Measurements from ENCODE around the gene NCBP2. TPM values are rescaled to one million over a fixed set of nuclear protein-coding genes. Genes with fewer than 3 reads are reported as not detected.

Gene NCBP2
- total RNA-seq, 1 donor from 2014 or later = 81.2 TPM

DNA sequence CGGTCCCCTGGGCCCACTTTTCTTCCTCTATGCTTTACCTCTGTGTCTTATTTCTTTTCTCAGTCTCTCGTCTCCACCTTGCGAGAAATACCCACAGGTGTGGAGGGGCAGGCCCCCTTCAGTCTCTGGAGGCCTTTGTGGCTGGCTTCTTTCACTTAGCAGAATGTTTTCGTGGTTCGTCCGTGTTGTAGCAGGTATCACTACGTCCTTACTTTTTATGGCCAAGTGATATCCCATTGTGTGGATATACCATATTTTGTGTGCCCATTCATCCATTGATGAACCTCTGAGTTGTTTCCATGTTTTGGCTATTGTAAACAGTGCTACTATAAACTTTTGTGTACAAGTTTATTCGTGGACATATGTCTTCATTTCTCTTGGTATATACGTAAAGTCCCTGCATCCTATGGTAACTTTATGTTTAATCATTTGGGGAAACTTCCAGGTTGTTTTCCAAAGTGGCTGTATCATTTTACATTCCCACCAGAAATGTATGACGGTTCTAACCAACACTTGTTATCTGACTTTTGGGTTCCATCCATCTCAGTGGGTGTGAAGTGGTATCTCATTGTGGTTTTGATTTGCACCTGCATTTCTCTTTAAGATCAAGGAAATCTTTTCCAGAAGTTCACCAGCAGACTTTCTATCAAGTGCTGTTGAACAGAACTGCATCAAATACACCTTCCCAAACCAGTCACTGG is 20.8 kb upstream of the NCBP2 start:
- no peaks in the 10 kb centered on the region for H3K9me3 Mint-ChIP-seq
- H3K4me1 Mint-ChIP-seq (ENCODE audit: unreplicated experiment) = no peaks in the 10 kb centered on the region
- peaks cover 62% of the 10 kb centered on the region for H3K27me3 Mint-ChIP-seq
- TF ChIP-seq, protein P1, sequence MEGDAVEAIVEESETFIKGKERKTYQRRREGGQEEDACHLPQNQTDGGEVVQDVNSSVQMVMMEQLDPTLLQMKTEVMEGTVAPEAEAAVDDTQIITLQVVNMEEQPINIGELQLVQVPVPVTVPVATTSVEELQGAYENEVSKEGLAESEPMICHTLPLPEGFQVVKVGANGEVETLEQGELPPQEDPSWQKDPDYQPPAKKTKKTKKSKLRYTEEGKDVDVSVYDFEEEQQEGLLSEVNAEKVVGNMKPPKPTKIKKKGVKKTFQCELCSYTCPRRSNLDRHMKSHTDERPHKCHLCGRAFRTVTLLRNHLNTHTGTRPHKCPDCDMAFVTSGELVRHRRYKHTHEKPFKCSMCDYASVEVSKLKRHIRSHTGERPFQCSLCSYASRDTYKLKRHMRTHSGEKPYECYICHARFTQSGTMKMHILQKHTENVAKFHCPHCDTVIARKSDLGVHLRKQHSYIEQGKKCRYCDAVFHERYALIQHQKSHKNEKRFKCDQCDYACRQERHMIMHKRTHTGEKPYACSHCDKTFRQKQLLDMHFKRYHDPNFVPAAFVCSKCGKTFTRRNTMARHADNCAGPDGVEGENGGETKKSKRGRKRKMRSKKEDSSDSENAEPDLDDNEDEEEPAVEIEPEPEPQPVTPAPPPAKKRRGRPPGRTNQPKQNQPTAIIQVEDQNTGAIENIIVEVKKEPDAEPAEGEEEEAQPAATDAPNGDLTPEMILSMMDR (conservative IDR thresholded peaks at IDR 0.05) = no peak
- H3K27ac Mint-ChIP-seq = no peak overlapping the region
- H3K36me3 Mint-ChIP-seq = no peaks in the 10 kb centered on the region
- peak; percentile 37 for DNase-seq (ENCODE audit: extremely low spot score, unreplicated experiment)
- H3K4me3 Mint-ChIP-seq = no peak overlapping the region

DNA sequence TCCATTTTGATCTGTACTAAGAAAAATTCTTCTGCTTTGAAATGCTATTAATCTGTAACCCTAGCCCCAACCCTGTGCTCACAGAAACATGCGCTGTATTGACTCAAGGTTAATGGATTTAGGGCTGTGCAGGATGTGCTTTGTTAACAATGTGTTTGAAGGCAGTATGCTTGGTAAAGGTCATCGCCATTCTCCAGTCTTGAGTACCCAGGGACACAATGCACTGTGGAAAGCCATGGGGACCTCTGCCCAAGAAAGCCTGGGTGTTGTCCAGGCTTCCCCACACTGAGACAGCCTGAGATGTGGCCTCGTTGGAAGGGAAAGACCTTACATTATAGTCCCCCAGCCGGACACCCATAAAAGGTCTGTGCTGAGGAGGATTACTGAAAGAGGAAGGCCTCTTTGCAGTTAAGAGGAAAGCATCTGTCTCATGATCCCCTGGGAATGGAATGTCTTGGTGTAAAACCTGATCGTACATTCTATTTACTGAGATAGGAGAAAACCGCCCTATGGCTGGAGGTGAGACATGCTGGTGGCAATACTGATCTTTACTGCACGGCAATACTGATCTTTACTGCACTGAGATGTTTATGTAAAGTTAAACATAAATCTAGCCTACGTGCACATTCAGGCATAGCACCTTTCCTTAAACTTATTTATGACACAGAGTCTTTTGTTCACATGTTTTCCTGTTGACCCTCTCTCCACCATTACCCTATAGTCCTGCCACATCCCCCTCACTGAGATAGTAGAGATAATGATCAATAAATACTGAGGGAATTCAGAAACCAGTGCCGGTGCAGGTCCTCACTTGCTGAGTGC is 20.0 kb upstream of the NCBP2 start:
- Mint-ChIP-seq H3K27me3 (peaks cover 55% of the 10 kb centered on the region), H3K36me3 (no peaks in the 10 kb centered on the region), H3K27ac (no peak overlapping the region), H3K4me3 (no peak overlapping the region), H3K4me1 (ENCODE audit: unreplicated experiment) (no peaks in the 10 kb centered on the region), H3K9me3 (no peaks in the 10 kb centered on the region)
- no peak for DNase-seq (ENCODE audit: extremely low spot score, unreplicated experiment)
- TF ChIP-seq, protein P1 (conservative IDR thresholded peaks at IDR 0.05) = no peak

DNA sequence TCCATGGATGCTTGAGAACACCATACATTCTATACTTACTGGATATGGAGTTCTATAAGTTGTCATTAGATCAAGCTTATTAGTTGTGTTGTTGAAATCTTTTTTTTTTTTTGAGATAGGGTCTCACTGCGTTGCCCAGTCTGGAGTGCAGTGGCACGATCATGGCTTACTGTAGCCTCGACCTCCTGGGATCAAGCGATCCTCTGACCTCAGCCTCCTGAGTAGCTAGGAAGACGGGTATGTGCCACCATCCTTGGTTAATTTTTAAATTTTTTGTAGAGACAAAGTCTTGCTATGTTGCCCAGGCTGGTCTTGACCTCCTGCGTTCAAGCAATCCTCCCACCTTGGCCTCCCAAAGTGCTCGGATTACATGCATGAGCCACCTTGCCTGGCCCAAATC is 12.5 kb upstream of the NCBP2 start:
- no peaks in the 10 kb centered on the region for H3K36me3 Mint-ChIP-seq
- no peaks in the 10 kb centered on the region for H3K4me1 Mint-ChIP-seq (ENCODE audit: unreplicated experiment)
- no peak for DNase-seq (ENCODE audit: extremely low spot score, unreplicated experiment)
- H3K9me3 Mint-ChIP-seq = no peaks in the 10 kb centered on the region
- no peak overlapping the region for H3K27ac Mint-ChIP-seq
- H3K27me3 Mint-ChIP-seq = peaks cover 38% of the 10 kb centered on the region
- no peak overlapping the region for H3K4me3 Mint-ChIP-seq
- TF ChIP-seq, protein P1 (conservative IDR thresholded peaks at IDR 0.05) = no peak

DNA sequence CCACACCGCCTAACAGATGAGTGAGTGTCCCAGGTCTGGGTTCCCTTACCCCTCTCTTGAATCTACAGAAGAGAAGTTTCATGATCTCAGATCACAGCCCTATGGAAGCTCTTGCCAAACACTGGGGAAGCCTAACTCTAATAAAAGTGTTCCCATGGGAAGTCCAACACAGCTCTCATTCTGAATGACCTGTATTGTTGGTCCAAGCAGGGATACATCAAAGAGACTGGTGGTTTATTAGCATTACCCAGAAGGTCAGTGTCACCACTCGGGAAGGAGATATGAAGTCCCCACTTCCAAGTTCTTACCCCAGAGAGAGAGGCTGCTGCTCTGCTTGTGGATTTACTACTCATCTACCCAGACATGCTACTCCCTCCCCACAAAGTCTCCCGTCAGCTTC is 9.0 kb upstream of the NCBP2 start:
- Mint-ChIP-seq H3K4me1 (ENCODE audit: unreplicated experiment) (no peaks in the 10 kb centered on the region), H3K36me3 (no peaks in the 10 kb centered on the region), H3K9me3 (no peaks in the 10 kb centered on the region), H3K27me3 (peaks cover 30% of the 10 kb centered on the region), H3K4me3 (no peak overlapping the region), H3K27ac (no peak overlapping the region)
- TF ChIP-seq, protein P1 (conservative IDR thresholded peaks at IDR 0.05) = no peak
- no peak for DNase-seq (ENCODE audit: extremely low spot score, unreplicated experiment)

DNA sequence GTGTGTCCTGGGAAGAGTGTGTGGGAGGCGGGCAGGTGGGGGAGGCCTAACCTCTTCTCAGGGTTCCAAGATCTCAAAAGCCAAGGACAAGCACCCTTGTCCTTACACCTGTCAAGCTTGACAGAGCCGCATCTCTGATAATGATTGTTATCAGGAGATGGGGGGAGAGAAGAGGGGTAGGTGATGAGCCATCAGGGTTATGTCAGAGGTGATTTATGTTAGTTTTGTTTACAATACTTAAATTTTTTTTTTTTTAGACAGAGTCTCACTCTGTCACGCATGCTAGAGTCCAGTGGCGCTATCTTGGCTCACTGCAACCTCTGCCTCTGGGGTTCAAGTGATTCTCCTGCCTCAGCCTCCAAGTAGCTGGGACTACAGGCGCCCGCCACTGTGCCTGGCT is 7.4 kb upstream of the NCBP2 start:
- Mint-ChIP-seq H3K9me3 (no peaks in the 10 kb centered on the region), H3K27me3 (peaks cover 24% of the 10 kb centered on the region), H3K27ac (no peak overlapping the region), H3K36me3 (peaks cover 2% of the 10 kb centered on the region), H3K4me1 (ENCODE audit: unreplicated experiment) (peaks cover 2% of the 10 kb centered on the region), H3K4me3 (no peak overlapping the region)
- DNase-seq (ENCODE audit: extremely low spot score, unreplicated experiment) = no peak
- TF ChIP-seq, protein P1 (conservative IDR thresholded peaks at IDR 0.05) = no peak

Data from type B pancreatic cell (in vitro differentiated cells).